Glomerular endothelial cell (primary cell): ENCODE measurements around the gene GALNT6. TPM values are rescaled to one million over a fixed set of nuclear protein-coding genes. Genes with fewer than 3 reads are reported as not detected.
"Not testable (repeated sequence)": the region's sequence is repeated elsewhere in the genome, so short reads cannot be mapped to it uniquely, and the experiment has no call there.

Source experiments
- DNase-seq: peaks from one replicate; pipeline ENCODE4 v3.0.0-alpha.2; 2011; ENCODE audit warnings: low read depth, low spot score; ENCODE audit errors: extremely low read depth
- total RNA-seq: library from RNA; depleted of rRNA; stranded (reverse); fragments of >200 nt; gene quantifications from 2 replicates; pipeline ENCODE4 v1.2.3, GENCODE V29; 2015

The GALNT6 gene
- total RNA-seq, 1 donor from 2014 or later, result 102 TPM

DNA sequence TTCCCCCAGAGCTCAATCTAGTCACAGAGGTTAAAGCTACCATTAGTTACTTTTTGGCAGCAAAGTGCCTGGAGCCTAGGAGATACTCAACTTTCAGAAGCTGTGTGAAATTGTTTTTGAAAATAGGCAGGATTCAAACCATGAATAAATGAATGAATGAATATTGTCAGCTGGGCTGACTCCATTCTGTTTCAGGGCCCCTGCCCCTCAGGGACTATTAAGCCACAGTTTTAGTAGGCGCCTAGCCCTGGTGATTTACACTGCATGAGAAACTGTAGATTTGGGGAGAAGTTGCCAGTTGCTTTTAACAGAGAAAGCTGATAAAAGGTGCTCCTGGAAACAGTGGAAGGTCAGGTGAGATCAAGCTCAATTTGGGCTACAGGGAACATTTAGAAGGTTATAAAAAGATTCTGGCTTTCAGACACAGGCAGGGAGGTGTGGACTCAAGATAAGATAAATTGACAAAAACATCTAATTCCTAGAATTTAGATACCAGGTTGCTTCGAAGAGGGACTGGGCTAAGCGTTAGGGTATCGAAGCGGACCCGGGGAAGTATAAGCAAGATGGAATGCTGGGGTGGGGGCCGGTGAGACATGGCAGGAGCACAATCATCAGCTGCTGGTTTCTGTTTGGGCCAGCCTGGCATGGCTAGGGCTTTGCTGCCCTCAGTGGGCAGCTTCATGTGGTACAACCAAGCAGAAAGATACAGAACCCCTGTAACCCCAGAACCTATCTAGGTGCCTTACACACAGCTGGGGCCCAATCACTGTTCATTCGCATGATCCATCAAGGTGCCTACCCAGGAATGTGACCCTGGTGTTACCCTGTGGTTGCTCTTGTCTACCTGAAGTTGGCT is 29.8 kb downstream of the GALNT6 start:
- no peak for DNase-seq

DNA sequence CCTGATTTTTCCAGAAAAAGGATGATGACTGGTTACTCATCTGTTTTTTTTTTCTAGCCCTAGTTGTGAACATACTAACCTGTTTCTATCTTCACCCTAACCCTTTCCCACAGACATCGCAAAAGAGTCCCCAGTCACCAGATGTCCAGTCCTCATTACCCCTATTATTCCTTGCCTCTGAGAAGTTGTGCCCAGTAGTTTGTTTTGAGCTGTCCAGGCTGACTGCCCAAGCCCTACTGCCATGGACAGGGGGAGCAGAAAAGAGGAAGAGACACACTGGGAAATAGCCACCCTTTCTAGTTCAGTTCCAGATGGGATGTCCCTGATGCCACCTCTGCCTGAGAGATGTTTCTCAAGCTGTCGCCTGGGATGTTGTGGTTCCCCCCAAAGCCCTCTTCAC is 30.9 kb downstream of the GALNT6 start:
- DNase-seq, result no peak

DNA sequence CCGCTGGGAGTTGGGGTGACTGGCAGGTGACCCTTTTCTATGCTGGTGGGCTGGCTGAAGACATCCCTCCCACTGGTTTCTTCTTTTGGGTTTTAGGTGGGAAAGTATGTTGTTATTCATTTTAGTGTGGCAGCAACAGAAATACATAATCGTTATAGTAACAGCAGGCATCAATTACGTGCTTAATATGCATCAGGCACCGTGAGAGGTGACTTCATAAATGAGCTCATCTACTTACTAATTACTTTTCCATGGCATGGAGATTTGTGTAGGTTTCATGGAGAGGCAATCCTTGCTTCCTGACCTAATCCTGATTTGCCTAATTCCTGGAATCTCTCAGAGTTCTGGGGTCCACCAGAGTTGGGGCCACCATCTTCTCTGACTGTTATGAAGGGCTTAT is 31.4 kb downstream of the GALNT6 start:
- DNase-seq, result no peak

DNA sequence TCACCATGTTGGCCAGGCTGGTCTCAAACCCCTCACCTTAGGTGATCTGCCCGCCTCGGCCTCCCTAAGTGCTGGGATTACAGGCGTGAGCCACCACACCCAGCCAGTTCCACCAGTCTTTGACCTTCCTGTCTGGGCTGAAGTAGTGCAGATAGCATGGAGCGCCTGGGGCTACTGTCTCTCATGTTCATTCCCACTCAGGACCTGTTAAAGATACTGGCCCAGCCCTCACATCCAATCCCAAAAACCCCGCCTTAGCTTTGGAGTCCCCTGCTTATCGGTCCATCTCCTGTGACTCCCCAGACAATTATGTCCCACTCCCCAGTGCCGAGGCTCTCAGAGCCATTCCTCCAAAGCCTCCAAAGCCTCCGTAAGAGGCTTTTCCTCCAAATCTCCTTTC is 32.7 kb downstream of the GALNT6 start:
- no peak for DNase-seq

DNA sequence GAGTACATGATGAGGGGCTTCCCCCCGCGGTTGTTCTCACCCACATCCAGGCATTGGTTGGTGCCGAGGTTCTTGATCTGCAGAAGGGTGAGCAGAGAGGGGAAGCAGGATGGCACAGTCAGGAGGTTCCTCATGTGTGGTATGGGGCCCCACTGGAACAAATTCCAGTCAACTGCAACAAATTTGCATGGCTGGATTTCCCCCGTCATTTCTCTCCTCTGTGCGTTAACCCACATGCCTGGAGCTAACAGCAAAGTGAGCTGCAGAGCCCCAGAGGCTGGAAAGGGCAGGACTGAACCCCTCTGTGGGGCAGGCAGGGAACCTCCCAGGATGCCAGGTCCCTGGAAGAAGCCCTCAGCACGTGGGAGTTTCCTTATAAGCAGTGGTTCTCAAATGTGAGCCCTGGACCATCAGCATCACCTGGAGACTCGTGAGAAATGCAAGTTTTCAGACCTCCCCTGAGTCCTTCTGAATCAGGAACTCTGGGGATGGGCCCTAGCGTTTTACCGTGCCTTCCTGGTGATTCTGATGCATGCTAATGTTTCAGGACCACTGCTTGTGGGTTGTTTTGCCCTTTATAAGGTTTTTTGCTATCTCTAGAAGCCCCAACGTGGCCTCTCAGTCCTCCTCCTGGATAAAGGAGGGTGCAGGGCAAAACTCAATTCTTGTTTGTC is 33.7 kb downstream of the GALNT6 start:
- DNase-seq, result no peak

DNA sequence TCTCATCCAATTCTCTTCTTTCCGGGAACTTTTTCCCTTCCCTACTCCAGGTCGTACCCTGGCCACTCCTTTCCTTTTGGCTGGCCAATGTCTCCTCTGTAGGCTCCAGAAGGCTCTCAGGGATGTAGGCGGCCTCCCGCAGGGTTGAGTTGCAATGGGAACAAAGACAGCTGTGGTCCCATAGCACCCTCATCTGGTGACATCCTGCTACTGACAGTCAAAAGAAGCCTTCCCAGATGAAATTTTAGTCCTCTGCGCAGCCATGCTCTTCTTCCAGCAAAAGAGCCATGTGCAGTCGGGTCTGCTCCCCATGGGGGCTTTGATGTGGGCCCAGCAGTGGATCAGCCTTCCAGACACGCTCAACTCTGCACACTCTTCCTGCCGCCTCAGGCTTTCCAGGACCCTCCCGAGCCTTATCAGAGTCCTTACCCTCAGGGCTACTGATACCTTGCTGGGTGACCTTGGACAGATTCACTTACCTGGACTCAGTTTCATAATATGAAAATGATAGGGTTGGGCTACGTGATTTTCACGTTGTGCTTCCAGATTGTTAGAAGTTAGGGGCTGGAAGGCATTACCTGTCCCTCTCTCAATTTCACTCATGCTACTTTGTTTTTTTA is 39.2 kb downstream of the GALNT6 start:
- no peak for DNase-seq

DNA sequence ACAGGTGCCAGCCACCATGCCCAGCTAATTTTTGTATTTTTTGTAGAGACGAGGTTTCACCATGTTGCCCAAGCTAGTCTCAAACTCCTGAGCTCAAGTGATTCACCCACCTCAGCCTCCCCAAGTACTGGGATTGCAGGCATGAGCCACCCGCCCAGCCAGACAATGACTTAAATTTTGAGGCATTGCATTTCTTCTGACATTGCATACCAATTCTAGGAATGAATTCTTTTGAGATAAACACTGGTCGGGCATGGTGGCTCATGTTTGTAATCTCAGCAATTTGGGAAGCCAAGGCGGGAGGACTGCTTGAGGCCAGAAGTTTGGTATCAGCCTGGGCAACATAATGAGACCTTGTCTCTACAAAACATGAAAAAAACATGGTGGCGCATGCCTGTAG is 42.2 kb downstream of the GALNT6 start:
- DNase-seq, result no peak

DNA sequence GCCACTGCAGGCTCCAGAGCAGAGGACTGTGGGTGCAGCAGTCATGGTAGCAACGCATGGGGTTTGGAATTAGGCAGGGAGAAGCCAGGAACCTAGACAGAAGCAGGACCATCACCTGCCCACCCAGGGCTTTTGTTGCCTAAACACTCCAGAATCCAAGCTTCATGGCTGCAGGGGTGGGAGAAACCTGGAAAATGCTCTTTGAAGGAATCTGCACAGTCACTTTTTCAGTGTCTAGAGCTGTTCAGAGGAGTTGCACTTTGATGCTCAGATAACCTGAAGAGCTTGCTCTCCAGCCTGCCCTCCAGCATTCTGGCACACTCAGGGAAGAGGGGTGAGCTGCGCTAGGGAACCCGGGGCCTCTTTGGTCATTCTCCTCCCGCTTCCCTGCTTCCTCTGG is 43.1 kb downstream of the GALNT6 start:
- DNase-seq, result no peak

DNA sequence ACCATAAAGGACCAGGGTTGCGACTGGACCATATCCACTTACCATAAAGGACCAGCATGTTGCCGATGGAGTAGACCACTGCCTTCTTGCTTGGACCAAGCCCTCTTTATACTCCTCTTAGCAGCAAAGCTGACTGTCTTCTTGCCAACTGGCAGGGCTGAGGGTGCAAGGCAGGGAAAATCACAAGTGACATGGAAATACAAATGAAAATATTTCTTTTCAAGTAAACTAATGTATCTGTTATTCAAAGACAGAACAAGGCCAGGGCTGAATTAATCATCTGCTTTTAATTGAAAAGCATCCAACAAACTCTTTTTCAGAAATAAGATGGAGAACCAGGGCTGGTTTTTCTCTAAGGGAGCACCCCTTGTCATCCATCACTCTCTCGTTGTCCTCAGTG is 44.6 kb downstream of the GALNT6 start, which contains the start of gene CELA1:
CELA1 (minus strand) TSS at position 99 of the 400 bp plus-strand sequence; CDS start at position 58, 41 bp downstream.
- no peak for DNase-seq

DNA sequence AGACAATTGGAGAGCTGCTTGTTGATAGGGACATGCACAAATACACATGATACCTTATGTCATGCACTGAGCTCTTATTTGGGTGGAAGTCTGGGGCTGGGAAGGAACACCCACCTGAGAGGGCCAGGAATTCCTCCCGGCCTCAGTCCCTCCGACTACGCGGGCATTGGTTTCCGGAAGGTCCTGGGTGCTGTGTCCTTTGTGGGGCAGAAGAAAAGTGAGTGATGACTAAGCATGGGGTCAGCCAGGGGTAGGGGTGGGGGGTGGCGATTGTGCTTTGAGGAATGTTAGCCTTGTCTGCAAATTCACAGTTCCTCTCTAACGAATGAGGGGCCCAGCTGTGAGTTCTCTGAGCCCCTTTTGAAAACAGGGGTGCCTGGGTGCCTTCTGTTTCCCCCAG is 45.5 kb downstream of the GALNT6 start:
- DNase-seq, result no peak

DNA sequence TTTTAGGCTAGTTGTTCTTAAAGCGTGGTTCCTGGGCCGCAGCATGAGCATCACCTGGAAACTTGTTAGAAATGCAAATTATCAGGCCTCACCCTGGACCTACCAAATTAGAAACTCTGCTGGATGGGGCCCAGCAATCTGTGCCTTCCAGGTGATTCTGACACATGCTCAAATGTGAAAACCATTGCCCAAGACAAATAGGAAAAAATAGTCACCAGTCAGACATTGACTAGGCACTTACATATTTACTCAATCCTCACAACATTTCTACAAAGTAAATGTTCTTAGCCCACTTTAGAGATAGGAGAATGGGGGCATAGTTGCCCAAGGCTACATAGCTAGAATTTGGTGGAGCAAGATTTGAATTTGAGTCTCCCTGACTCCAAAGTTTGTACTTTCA is 48.0 kb downstream of the GALNT6 start:
- DNase-seq, result no peak

DNA sequence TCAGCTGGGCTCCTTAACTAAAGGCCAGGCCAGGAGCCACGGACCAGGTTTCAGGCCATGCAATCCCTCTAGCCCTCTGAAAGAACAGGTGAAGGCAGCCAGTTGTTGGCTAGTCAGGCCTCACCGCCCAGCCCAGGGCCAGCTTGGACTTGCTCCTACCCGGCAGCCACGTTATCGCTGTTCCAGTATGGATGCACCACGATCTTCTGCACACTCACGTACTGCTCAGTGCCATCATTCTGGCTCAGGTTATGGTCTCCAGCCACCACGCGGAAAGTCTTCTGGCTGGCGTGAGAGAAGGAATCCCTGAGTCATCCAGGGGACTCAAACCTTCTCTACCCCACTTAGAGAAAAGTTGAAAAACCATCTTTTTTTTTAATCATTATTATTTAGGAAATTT is 48.8 kb downstream of the GALNT6 start:
- DNase-seq, result no peak

DNA sequence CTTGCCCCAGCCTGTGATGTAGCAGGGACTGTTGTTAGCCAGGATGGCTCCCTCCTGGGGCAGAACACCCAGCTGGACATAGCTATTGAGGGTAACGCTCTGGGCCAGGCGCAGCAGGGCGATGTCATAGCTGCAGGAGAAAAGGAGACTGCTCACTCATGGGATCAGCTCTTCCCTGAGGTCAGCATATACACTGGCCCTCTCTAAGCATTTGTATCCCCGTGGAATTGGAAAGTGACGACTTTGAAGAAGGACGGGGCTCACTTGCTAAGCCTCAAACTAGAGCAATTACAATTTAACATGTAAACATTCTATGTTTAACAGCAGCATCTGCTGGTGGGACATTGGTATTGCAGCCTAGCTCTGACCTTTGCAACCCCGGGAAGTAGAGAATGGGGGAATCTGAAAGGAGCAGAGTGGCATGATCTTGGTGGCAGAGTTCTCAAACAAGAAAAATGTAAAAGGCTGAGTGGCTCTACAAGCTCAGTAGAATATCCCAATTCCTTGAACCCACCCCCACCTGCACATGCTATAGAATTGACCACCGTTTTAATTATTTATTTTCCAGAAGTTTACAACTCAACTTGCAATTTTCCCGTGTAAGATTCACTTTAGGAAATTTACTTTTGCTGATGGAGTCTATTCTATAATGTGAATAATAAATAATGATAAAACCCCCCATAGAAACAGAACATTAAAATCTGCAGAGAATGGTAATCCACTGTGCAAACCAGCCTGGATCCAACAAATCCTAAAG is 49.8 kb downstream of the GALNT6 start:
- DNase-seq, result peak; percentile 44

DNA sequence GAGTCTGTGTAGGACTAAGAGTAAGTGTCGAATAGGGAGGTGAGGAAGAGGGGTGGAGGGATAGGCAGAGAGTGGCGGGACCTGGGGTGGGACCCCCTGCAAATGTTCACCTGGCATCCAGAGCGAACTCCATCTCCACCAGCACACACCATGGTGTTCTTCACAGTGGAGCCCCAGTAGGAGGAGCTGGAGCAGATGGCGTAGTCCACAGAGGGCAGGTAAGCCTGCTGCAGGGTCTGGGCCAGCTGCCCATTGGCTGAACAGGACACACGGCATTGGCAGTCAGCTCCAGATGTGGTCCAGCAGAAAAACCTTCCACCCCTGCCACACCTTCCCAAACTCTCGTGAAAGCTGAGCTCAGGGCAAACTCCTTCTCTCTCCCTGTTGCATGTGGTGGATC is 51.5 kb downstream of the GALNT6 start:
- DNase-seq, result no peak

DNA sequence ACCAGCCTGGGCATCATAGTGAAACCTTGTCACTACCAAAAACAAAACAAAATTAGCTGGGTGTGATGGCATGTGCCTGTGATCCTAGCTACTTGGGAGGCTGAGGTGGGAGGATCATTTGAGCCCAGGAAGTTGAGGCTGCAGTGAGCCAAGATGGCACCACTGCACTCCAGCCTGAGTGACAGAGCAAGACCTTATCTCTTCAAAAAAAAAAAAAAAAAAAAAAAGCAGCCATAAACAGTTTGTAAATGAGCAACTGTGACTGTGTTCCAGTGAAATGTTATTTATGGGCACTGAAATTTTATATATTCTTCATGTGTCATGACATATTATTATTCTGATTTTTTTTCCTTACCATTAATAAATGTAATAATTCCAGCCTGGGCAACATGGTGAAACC is 53.9 kb downstream of the GALNT6 start:
- DNase-seq, result not testable (repeated sequence)

DNA sequence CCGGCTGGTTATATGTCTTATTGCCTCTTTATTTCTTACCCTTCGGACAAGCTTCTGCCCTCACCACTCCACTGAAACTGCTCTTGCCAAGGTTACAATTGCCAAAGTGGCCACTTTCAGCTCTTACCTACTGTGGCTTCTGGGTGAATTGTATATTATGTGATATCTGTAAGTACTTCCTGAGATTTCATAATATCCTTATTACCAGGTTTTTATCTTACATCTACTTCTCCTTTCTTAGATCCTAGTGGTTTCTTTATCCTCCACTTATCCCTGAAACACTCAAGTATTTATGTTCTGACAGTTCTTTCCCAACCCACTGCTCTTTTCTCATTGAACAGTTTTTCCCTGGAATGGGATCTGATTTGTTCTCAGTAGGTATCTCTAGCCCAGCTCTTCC is 55.3 kb downstream of the GALNT6 start:
- DNase-seq, result no peak

DNA sequence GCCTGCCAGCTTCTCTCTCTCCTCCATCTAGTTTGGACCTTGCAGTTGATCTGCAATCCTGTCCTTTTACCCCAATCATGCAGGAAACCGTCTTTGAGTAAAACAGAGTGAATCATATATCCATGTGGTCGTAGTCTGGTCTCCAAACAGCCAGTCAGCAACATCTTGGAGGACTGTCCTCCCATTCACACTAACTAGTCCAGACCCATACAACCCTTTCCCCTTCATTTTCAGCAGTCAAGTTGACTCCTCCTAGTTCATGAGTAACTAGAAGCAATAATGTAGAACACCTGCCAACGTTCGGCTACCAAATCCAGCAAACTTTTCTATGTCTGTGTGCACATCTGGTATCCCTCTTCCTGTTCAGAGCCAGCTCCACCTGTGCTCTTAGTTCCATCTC is 56.4 kb downstream of the GALNT6 start:
- DNase-seq, result no peak

DNA sequence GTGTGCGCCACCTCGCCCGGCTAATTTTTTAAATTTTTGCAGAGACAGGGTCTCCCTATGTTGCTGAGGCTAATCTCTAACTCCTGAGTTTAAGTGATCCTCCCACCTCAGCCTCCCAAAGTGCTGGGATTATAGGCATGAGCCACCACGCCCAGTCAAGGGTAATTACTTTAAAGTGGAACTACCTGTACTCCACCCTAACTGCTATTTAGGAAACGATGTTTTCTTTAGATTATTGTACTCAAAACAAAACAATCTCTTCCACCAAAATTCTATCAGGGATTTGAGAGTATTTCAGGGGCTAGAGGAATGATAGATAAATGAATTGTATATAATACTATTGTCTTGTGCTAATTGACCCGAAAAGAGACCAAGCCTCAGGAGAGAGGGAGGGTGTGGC is 57.7 kb downstream of the GALNT6 start:
- DNase-seq, result no peak

DNA sequence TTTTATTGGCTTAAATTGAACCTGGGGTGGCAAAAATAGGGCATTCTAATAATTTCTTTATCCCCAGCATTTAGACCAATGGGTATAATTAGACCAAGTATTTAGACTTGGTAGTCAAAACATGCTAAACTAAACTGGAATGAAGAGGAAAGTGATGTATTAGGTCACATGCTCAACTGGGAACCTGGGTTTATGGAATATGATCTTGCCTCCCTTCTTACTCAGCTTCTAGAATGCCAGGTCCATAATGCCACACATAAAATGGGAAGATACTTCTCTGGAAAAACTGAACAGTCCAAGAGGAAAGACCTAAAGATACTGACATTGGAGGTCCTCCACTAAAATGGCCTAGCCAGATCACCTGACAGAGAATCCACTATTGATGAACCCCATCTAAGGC is 61.0 kb downstream of the GALNT6 start:
- no peak for DNase-seq

DNA sequence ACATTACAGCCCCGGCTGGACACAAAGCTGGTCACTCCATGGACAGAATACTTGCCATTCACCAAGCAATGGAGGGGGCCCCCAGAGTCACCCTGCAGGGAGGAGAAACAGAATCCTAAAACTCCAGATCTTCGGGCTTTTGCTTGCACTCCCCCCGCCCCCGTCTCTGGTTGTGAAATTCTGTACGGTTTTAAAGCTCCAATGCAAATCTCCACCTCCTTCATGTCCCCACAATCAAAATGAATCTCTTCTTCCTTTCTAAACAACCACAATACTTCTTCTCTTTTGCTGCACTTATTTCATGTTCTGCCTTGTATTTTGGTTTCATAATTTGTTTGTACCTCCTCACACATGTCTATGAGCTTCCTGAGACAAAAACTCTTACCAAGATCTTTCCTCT is 61.5 kb downstream of the GALNT6 start:
- no peak for DNase-seq

DNA sequence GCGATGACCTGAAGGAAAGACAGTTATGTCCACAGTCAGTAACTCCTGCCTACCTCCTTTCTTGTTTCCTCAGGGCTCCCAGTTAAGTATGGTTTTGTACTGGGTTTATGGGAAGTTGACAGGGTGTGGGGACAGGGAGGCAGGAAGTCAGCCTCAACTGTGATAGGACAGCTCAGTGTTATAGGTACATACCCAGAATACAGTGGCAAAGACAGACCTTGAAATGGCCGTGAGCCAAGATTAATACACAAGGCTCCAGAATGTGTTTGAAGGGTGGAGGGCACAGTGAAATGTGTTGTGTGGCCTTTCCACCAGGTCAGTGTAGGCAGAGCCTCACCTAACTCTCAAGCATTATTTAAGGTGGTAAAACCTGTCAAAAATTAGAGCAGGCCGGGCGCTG is 62.6 kb downstream of the GALNT6 start:
- DNase-seq, result no peak
